Lung (tissue), 12 donors: ENCODE results near the gene CCL27. TPM values are rescaled to one million over a fixed set of nuclear protein-coding genes. Genes with fewer than 3 reads are reported as not detected.

ENCODE experiments used
- ATAC-seq: fragments of 200-7000 bp; cut with Tn5 transposase; one replicate; pipeline ENCODE4 v1.9.1; 2020; ENCODE audit warnings: moderate number of reproducible peaks; ENCODE audit not compliant: insufficient read depth, low FRiP score
- DNase-seq, 3 donors: peaks; one replicate each; pipeline ENCODE4 v3.0.0-alpha.2; 2013 to 2017
- H3K27ac ChIP-seq, 2 donors: one replicate each; pipeline ENCODE4 v1.5.1; 2013; ENCODE audit warnings: mild to moderate bottlenecking in 2 of 2, moderate library complexity in 2 of 2, control low read depth in 1 of 2, inconsistent platforms in 1 of 2, low read depth in 1 of 2, low read length in 1 of 2
- H3K27me3 ChIP-seq, 3 donors: one replicate each; pipeline ENCODE4 v1.5.1; 2013; ENCODE audit warnings: low read length in 2 of 3; ENCODE audit not compliant: control insufficient read depth in 3 of 3, insufficient read depth in 3 of 3
- H3K36me3 ChIP-seq, 4 donors: one replicate each; pipeline ENCODE4 v1.5.1; 2013; ENCODE audit warnings: low read length in 4 of 4, mild to moderate bottlenecking in 1 of 4, moderate library complexity in 1 of 4; ENCODE audit not compliant: control insufficient read depth in 4 of 4, insufficient read depth in 4 of 4
- H3K4me1 ChIP-seq, 5 donors: one replicate each; pipeline ENCODE4 v1.5.1; 2013; ENCODE audit warnings: low read length in 5 of 5, mild to moderate bottlenecking in 2 of 5, moderate library complexity in 1 of 5; ENCODE audit not compliant: control insufficient read depth in 5 of 5, insufficient read depth in 5 of 5
- H3K4me3 ChIP-seq: one replicate; pipeline ENCODE4 v1.5.1; 2013; ENCODE audit warnings: mild to moderate bottlenecking, control low read depth, moderate library complexity
- H3K9ac ChIP-seq, 2 donors: one replicate each; pipeline ENCODE4 v1.5.1; 2013; ENCODE audit warnings: low read length in 2 of 2, control low read depth in 1 of 2; ENCODE audit not compliant: insufficient read depth in 1 of 2
- H3K9me3 ChIP-seq, 4 donors: one replicate each; pipeline ENCODE4 v1.5.1; 2013; ENCODE audit warnings: low read length in 3 of 4, mild to moderate bottlenecking in 1 of 4, moderate library complexity in 1 of 4; ENCODE audit not compliant: control insufficient read depth in 4 of 4, insufficient read depth in 3 of 4
- WGBS, 2 donors: extraction: QIAGEN DNeasy Blood & Tissue Kit; methylation state at CpG; one replicate each; pipeline ENCODE4 v1.1.7; 2013; 5-methylcytosine and 5-hydroxymethylcytosine counted together
- polyA plus RNA-seq, 2 donors: library from polyadenylated mRNA; stranded (reverse); fragments of 200-250 nt; gene quantifications; one replicate each; pipeline ENCODE4 v1.2.1, GENCODE V29; 2013
- total RNA-seq, 2 donors: library from RNA; depleted of rRNA in 1 of 2; stranded (reverse); fragments of >200 nt in 1 of 2; gene quantifications; one replicate each; pipeline ENCODE4 v1.2.1, GENCODE V29; 2014 to 2021
- TF ChIP-seq, protein P1 (sequence below): IDR thresholded peaks from 2 replicates; pipeline ENCODE4 v1.5.1; 2012; ENCODE audit warnings: mild to moderate bottlenecking; ENCODE audit errors: control extremely low read depth, extremely low read depth
- donor health status: control.
- donor health status: control.
- donor health status: Bipolar disorder and iron deficiency.
- donor health status: healthy.
- donor health status: DM: yes; HTN: yes; CAD: no.

The CCL27 gene
- total and polyA plus RNA-seq, 4 donors, result 0.05 to 0.55 TPM; not detected in 2

DNA sequence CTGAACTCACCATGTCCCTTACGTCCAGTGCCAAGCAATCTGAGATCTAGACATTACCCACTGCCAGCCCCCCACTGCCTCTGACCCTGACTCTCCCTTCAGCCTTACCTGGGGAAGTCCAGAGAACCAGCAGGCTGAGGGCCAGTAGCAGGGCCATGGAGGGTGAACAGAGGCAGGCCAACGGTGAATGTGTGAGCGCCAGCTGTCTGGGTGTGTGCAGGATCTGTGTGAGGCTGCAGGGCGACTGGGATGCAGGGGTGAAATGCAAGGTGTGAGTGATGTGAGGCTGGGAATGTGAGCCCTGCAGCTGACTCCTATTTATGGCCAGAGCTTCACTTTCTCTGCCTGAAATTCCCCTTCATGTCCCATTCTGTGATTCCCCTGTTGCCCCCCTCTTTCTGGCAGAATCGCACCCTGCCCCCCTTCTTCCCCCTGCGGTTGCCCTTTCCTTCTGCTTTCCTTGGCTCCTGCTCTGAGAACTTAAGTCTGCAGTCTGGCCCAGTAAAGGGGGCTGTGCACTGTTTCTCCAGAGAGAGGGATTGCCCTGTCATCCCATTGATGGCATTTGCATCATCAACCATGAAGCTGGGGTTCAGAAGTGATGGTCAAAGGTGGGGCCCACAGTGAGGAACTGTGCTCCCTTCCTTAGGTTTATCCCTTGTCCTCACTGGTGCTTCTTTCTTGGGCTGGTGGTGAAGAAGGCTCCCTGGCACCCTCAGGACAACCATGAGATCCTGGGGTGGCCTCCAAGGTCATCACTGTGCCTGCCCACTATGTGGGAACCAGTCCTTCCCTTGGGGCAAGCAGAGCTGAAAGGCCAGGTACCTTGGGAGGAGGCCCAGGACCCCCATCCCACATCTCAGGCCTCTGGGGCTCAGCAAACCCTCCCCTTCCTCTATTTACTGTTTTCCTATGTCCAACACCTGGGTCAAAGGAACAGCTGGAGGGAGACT lies 28.8 kb upstream of the CCL27 start, which contains the start of gene CCL19:
Gene CCL19, minus strand, starts transcription at position 294 of the 953 bp plus-strand sequence. Its CDS starts 137 bp downstream, at position 157.
- Histone ChIP-seq H3K27ac (no peak within 1 kb of the TSS), H3K4me1 (peaks cover 0 to 4% (median 0%) of the 10 kb centered on the region in 5 donors), H3K9me3 (no peaks in the 10 kb centered on the region), H3K36me3 (no peaks in the 10 kb centered on the region), H3K4me3 (no peak within 1 kb of the TSS), H3K27me3 (no peaks in the 10 kb centered on the region), H3K9ac (no peak within 1 kb of the TSS)
- ATAC-seq, result peak; percentile 32
- TF ChIP-seq, protein P1, sequence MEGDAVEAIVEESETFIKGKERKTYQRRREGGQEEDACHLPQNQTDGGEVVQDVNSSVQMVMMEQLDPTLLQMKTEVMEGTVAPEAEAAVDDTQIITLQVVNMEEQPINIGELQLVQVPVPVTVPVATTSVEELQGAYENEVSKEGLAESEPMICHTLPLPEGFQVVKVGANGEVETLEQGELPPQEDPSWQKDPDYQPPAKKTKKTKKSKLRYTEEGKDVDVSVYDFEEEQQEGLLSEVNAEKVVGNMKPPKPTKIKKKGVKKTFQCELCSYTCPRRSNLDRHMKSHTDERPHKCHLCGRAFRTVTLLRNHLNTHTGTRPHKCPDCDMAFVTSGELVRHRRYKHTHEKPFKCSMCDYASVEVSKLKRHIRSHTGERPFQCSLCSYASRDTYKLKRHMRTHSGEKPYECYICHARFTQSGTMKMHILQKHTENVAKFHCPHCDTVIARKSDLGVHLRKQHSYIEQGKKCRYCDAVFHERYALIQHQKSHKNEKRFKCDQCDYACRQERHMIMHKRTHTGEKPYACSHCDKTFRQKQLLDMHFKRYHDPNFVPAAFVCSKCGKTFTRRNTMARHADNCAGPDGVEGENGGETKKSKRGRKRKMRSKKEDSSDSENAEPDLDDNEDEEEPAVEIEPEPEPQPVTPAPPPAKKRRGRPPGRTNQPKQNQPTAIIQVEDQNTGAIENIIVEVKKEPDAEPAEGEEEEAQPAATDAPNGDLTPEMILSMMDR, result no peak
- 42 to 56% methylated on average over 6 of the region's 6 CpGs for WGBS, 2 donors
- DNase-seq, result peak in 1 of 3 donors; percentile 26

GRCh38 chr9:34689512-34689911 lies 27.1 kb upstream of the CCL27 start:
- Histone ChIP-seq H3K36me3 (no peaks in the 10 kb centered on the region), H3K9ac (no peak overlapping the region), H3K4me3 (no peak overlapping the region), H3K4me1 (peaks cover 0 to 4% (median 0%) of the 10 kb centered on the region in 5 donors), H3K27ac (no peak overlapping the region), H3K27me3 (no peaks in the 10 kb centered on the region), H3K9me3 (no peaks in the 10 kb centered on the region)
- ATAC-seq, result no peak
- TF ChIP-seq, protein P1, result no peak
- 85 to 88% methylated on average over 8 of the region's 8 CpGs for whole genome bisulfite sequencing, 2 donors
- peak in 1 of 3 donors; percentile 2 for DNase-seq

DNA sequence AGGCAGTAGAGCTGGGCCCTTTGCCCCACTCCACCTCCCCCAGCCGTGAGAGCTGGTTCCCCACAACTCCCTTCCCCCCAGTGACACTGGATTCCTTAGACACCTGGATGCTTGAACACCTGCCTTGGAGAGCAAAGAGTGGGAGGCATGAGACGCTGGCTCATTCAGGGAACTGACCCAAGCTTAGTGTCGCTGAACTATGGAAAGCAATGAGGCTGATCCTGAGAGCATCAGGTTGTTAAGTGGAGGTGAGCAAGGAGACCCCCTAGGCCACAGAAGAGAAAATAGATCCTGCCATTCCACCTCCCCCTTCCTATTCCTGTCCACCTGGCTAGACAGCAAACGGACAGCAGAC lies 26.6 kb upstream of the CCL27 start:
- Histone ChIP-seq H3K9ac (no peak overlapping the region), H3K27me3 (no peaks in the 10 kb centered on the region), H3K27ac (no peak overlapping the region), H3K36me3 (no peaks in the 10 kb centered on the region), H3K4me1 (peaks cover 0 to 4% (median 0%) of the 10 kb centered on the region in 5 donors), H3K4me3 (no peak overlapping the region), H3K9me3 (no peaks in the 10 kb centered on the region)
- WGBS, 2 donors, result 79 to 86% methylated on average over 4 of the region's 4 CpGs
- ATAC-seq (no peak), DNase-seq (peak in 1 of 3 donors; percentile 2)
- TF ChIP-seq, protein P1, result no peak
